Activated T-cell treated with anti-CD3 and anti-CD28 coated beads for 24 hours (primary cell): Measurements from ENCODE around the gene CBLC.

Experiments used
- DNase-seq: peaks from one replicate; pipeline ENCODE4 v3.0.0-alpha.2; 2020; ENCODE audit warnings: low read depth

Gene CBLC

DNA sequence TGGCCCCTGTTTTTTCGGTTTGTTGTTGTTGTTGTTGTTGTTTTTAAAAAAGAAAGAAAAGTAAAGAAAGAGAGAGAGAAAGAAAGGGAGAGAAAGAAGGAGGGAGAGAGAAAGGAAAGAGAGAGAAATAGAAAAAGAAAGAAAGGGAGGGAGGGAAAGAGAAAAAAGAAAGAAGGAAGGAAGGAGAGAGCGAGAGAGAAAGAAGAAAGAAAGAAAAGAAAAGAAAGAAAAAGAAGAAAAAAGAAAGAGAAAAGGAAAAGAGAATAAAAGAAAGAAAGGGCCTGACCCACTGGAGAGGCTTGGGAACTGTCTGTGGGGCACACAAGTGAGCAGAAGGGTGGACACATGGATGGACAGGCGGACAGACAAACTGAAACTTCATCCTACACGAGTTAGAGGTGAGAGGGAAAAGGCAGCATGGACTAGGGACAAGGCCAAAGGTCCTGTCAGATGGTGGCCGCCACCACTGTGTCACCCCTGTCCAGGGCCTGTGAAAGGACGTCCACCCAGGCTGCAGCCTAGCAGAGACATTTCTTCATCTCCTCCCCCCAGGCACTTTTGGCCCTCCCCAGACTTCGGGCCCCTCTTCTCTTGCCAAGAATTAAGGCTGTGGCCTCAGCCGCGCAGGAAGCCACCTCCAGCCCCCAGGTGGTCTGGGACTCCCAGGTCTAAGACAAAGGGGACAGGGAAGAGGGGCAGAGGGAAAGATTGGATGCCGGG lies 22.1 kb downstream of the CBLC start:
- DNase-seq = no peak

- peak; percentile 68 for DNase-seq
Measured at GRCh38 chr19:44800461-44800860, 22.8 kb downstream of the CBLC start.

- no peak for DNase-seq
Measured at GRCh38 chr19:44803442-44804428, 26.0 kb downstream of the CBLC start.

DNA sequence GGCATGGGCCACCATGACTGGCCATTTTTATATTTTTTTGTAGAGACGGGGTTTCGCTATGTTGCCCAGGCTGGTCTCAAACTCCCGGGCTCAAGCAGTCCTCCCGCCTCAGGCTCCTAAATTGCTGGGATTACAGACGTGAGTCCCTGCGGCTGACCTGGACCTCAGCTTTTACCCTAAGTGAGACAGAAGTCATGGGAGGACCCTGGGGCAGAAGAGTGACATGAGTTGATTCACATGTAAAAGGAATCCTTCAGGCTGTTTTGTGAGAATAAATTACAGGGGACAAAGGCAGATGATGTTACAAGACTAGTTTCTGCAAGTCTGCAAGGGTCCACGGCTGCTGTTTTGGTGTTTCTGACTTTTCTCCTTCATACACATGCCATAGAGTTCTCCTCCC lies 28.6 kb downstream of the CBLC start:
- no peak for DNase-seq

GRCh38 chr19:44807162-44807561 lies 29.5 kb downstream of the CBLC start:
- DNase-seq = no peak

GRCh38 chr19:44807652-44808462 lies 30.2 kb downstream of the CBLC start:
- no peak for DNase-seq

DNA sequence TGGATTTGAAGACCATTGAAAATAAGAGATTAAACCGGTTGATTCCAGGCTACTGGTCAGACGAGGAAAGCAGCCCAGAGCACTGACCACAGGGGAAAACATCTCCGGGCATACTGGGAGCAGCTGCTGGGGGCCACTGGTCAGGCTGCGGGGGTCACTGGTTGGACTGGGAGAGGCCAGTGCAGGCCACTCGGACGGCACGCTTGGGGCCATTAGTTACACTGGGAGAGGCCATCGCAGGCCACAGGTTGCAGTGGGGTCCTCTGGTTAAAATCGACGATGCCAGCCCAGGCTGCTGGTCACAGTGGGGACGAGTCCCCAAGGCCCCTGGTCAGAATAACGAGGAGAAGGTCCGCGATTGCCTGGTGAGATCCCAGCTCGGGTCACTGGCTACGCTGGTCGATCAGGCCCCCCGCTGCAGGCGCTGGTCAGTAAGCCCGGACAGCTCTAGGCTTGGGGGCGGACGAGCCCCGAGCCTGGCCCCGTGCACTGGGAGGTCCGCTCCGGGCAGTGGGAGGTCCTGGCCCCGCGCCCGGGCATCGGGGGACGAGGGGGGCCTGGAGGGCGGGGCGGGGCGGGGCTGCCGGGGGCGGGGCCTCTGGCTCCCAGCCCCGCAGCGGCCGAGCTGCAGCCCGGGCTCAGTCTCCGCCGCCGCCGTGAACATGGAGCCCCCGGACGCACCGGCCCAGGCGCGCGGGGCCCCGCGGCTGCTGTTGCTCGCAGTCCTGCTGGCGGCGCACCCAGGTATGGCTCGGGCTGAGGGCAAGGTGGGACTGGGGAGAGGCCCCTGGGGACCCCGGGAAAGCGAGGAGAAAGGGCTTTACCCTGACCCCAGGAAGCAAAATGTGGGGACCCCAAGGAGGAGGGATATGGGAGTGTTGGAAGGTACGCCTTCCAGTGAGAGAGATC lies 31.0 kb downstream of the CBLC start, which contains the start of gene BCAM:
BCAM (plus strand) TSS at position 641 of the 909 bp plus-strand sequence; CDS start at position 663, 22 bp downstream.
- DNase-seq = no peak

DNA sequence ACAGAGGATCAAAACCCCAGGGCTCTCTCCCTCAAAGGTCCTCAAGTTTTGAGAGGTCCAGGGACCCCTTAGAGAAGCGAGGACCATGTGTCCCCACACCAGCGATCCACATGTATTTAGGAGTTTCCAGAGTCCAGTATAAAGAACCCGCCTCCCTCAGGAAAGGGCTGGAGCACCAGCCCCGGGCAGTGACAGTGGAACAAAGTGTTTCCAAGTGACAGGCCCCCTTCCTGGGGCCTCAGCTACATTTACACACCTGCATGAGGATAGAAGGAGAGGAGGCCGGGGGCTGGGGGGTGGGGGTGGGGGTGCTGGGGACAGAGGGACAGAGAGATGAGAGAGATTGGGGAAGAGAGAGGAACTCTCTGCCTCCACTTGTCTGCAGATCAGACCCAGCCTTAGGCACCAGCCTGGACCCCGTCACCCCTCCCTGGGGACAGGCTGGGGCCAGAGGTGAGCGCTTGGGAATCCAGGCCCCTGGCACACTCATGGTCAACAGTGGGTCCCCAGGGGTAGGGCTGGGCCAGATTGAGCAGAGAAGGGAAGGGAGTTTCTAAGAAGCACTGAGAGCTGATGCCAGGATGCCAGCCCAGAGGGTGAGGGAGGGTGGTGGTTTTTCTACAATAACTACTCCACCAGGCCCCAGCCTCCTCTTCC lies 32.0 kb downstream of the CBLC start:
- no peak for DNase-seq

DNA sequence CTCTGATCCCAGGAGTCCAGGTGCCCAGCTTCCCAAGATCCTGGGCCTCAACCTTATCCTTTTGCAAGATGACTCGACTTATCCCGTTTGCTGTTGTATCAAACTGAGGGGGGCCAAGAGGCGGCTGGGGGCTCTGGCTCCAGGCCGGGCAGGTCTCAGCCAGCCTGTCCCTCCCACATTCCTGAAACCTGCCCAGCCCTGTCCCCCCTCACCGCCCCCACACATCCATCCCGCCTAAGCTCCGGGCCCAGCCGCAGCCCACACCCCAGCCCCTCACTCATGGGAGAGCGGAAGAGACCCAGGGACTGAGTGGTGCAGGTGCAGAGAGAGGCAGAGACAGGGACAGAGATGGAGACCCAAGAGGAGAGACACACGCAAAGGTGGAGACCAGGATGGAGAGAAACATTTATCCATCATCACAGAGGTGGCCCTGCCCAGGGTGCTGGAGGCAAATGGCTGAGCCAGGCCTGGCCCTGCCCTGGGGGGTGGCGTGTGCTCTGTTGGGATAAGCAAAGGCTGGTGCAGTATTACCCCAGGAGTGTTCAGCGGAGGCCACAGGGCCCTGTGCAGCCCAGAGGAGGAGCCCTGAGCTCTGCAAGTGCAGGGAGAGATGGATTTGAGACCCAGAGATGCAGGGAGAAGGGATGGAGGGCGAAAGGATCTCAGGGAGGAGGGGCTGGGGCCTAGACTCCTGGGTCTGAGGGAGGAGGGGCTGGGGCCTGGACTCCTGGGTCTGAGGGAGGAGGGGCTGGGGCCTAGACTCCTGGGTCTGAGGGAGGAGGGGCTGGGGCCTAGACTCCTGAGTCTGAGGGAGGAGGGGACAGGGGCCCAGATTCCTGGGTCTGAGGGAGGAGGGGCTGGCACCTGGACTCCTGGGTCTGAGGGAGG lies 32.8 kb downstream of the CBLC start:
- no peak for DNase-seq

- no peak for DNase-seq
Measured at GRCh38 chr19:44811122-44811419, 33.4 kb downstream of the CBLC start.

- no peak for DNase-seq
Measured at GRCh38 chr19:44812142-44812718, 34.5 kb downstream of the CBLC start.

DNA sequence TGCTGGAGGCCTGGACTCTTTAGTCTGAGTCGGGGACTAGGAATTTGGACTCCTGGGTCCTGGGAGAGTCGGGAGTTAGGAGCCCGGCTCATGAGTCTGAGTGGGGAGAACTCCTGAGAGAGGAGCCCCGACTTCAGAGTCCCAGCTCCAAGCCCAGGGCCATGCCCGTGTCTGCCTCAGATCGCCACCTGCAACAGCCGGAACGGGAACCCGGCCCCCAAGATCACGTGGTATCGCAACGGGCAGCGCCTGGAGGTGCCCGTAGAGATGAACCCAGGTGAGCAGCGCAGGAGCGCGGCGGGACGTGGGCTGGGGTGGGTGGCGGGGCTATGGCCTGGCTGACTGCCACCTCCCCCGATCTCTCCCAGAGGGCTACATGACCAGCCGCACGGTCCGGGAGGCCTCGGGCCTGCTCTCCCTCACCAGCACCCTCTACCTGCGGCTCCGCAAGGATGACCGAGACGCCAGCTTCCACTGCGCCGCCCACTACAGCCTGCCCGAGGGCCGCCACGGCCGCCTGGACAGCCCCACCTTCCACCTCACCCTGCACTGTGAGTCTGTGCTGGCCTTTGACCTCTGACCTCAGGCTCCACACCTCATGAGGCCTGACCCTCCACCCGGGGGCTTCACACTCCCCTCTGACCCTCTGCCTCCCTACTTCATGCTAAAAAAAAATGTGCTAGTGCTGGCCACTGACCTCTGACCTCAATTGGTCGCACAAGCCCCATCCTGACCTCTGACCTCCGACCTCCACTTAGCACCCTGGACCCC lies 35.6 kb downstream of the CBLC start:
- no peak for DNase-seq

- no peak for DNase-seq
Measured at GRCh38 chr19:44813841-44814470, 36.3 kb downstream of the CBLC start.

GRCh38 chr19:44814517-44814916 lies 36.8 kb downstream of the CBLC start:
- DNase-seq = no peak

GRCh38 chr19:44816301-44816700 lies 38.6 kb downstream of the CBLC start:
- no peak for DNase-seq

DNA sequence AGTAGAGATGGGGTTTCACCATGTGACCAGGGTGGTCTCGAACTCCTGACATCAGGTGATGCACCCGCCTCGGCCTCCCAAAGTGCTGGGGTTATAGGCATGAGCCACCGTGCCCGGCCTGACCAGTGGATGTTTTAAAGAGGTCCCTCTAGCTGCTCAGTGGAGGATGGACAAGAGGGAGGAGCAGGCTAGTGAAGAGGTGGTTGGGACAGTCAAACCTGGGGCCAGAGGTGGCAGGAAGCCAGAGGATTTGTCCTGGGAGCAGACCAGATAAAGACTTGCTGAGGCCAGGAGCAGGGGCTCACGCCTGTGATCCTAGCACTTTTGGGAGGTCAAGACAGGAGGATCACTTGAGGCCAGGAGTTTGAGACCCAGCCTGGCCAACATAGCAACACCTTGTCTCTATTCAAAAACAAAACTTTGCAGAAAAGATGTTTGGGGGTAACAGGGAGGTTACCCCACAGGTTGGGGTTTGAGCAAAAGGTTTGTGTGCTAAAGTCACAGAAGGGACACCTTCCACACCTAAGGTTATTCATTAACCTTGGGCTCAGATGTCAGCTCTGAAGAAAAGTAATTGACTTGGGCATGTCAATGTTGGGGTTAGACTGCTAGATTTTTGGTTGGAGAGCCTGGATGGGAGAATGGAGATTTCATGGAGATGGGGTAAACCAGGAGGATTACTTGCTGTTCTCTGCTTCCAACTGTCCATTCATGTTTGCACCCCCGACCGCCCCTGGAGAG lies 40.2 kb downstream of the CBLC start:
- no peak for DNase-seq

- no peak for DNase-seq
Measured at GRCh38 chr19:44818466-44819031, 40.9 kb downstream of the CBLC start.
